Measurements from ENCODE around the gene RAP1GAP2.

The RAP1GAP2 gene

DNA sequence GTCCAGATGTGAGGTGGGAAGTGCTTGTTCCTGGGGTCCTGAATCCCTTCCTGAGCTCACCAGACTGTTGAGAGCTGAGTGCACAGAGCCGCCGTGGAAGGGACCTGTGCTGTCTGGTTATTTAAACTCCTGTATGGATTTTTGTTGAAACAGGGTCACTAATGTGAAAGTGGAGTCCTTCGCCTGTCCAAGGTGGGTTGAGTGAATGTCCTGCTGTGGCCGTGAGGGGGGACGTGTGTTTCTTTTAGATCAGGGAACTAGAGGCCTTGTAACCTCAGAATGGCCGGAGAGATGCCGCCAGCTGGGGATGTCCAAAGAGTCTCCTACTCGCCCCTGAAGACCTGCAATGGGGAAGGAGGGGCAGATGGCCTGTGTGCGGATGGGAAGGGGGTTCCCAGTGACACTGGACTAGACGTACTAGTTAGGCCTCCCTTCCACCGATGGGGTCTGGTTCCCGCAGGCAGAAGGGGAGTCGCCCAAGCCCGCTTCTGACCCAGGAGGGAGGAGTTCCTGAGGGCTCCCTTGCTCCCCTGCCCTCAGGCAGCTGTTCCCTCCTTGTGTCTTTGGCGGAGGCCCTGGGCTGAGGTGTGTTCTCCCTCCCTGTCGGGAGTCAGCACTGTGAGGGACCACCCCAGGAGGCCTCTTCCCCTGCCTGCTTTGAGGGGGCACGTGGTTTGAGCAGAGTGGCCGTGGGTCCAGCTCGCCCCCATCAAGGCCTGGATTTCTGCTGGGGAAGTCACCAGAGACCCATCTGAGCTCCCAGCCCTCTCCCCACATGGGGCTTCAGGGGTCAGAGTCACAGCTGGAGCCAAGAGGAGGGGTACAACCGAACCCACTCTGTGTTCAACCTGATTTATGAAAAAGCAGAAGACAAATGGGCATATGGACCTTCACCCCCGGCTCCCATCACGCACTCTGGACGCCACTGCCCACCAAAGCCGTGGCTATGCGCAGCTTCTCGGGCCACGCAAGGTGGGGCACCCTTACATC lies 236.3 kb downstream of the RAP1GAP2 start:
- DNase-seq = no peak
- H3K27me3 ChIP-seq (replicated peaks) = no peaks in the 10 kb centered on the region
- TF ChIP-seq, protein P1, sequence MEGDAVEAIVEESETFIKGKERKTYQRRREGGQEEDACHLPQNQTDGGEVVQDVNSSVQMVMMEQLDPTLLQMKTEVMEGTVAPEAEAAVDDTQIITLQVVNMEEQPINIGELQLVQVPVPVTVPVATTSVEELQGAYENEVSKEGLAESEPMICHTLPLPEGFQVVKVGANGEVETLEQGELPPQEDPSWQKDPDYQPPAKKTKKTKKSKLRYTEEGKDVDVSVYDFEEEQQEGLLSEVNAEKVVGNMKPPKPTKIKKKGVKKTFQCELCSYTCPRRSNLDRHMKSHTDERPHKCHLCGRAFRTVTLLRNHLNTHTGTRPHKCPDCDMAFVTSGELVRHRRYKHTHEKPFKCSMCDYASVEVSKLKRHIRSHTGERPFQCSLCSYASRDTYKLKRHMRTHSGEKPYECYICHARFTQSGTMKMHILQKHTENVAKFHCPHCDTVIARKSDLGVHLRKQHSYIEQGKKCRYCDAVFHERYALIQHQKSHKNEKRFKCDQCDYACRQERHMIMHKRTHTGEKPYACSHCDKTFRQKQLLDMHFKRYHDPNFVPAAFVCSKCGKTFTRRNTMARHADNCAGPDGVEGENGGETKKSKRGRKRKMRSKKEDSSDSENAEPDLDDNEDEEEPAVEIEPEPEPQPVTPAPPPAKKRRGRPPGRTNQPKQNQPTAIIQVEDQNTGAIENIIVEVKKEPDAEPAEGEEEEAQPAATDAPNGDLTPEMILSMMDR (IDR thresholded peaks at IDR 0.05; ENCODE audit: low read depth, low read length, missing control alignments) = no peak
- H3K4me3 ChIP-seq (ENCODE audit: low read depth, low read length) = no peak overlapping the region
- H3K27ac ChIP-seq = no peak overlapping the region
- no peaks in the 10 kb centered on the region for H3K36me3 ChIP-seq (replicated peaks)
- in situ Hi-C loops (cut with HindIII; ENCODE audit: low pct_ligation_motif_present, low sequenced_read_pairs) = no loop called here

DNA sequence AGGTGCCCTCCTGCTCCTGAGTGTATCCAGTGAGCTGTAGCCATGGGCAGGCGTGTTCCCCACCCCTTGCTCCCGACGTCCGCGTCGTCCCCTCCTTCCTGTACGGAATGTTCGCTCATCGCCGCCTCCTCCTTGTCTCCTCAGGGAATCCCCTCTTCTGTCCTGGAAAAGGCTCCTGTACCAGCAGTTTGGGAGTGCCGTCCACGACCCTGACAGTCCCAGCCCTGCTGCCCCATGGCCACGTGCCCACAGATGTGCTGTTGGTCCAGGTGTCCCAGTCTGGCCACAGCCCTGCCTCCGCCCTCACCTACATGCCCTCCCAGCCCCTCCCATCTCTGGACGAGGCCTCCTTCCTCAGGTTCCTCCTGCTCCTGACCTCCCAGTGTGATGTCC lies 237.0 kb downstream of the RAP1GAP2 start:
- in situ Hi-C loops (cut with HindIII; ENCODE audit: low pct_ligation_motif_present, low sequenced_read_pairs) = no loop called here
- no peak for DNase-seq
- Histone ChIP-seq H3K36me3 (replicated peaks) (no peaks in the 10 kb centered on the region), H3K27me3 (replicated peaks) (no peaks in the 10 kb centered on the region), H3K27ac (no peak overlapping the region), H3K4me3 (ENCODE audit: low read depth, low read length) (no peak overlapping the region)
- TF ChIP-seq, protein P1 (IDR thresholded peaks at IDR 0.05; ENCODE audit: low read depth, low read length, missing control alignments) = no peak

DNA sequence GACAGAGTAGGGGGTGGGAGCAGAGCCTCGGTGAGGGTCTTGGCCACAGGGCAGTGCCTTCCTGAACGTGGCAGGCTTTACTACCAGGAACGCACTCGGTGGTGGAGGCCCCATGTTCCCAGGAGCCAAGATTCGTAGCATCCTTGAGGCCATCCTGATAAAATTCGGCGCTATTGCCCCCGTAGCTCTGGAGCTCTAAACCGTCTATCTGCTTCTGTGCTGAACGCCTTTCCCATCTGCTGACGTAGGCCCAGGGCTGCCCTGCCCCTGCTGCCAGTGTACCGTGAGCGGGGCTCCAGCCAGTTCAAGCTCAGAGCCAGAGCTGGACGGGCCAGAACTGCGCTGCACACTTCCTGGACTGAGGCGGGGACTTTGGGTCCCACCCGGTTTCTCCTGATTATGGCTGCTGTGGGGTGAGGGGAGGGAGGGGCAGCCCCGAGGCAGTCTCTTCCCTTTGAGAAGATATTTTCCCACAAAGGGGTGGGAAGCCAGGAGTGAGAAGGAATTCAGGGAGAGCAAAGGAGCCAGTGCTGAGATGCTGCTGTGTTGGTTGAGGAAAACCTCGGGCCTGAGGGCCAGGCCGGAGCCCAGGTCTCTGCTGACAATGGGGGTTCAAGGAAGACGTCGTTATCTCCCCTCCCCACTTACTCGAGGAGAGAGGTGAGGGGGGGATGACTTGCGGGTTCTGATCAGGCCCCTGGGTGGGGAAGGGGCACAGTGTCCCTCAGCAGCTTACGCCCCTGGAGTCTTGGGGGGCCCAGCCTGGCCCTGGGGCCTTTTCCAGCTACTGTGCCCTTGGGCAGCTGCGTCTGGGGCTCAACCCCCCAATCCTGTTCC lies 237.7 kb downstream of the RAP1GAP2 start:
- no peak for DNase-seq
- TF ChIP-seq, protein P1 (IDR thresholded peaks at IDR 0.05; ENCODE audit: low read depth, low read length, missing control alignments) = no peak
- in situ Hi-C loops (cut with HindIII; ENCODE audit: low pct_ligation_motif_present, low sequenced_read_pairs) = no loop called here
- no peak overlapping the region for H3K4me3 ChIP-seq (ENCODE audit: low read depth, low read length)
- H3K36me3 ChIP-seq (replicated peaks) = no peaks in the 10 kb centered on the region
- H3K27ac ChIP-seq = no peak overlapping the region
- no peaks in the 10 kb centered on the region for H3K27me3 ChIP-seq (replicated peaks)

DNA sequence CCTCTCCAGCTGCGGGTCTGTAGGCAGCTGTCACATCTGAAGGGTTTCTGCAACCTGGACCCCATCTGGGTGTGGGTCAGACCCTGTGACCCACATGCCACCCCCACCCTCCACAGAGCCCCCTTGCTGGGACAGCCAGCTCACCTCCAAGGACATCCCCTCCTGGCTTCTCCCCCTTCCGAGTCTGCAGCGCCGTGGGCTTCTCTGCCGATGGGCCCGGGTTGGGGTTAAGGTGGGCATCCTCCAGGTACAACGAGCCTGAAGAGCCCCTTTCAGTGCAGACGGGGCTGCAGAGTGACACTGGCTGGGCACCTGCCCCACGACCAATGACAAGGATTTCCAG lies 238.3 kb downstream of the RAP1GAP2 start:
- DNase-seq = no peak
- H3K4me3 ChIP-seq (ENCODE audit: low read depth, low read length) = no peak overlapping the region
- in situ Hi-C loops (cut with HindIII; ENCODE audit: low pct_ligation_motif_present, low sequenced_read_pairs) = no loop called here
- H3K27me3 ChIP-seq (replicated peaks) = no peaks in the 10 kb centered on the region
- no peak overlapping the region for H3K27ac ChIP-seq
- TF ChIP-seq, protein P1 (IDR thresholded peaks at IDR 0.05; ENCODE audit: low read depth, low read length, missing control alignments) = no peak
- no peaks in the 10 kb centered on the region for H3K36me3 ChIP-seq (replicated peaks)

DNA sequence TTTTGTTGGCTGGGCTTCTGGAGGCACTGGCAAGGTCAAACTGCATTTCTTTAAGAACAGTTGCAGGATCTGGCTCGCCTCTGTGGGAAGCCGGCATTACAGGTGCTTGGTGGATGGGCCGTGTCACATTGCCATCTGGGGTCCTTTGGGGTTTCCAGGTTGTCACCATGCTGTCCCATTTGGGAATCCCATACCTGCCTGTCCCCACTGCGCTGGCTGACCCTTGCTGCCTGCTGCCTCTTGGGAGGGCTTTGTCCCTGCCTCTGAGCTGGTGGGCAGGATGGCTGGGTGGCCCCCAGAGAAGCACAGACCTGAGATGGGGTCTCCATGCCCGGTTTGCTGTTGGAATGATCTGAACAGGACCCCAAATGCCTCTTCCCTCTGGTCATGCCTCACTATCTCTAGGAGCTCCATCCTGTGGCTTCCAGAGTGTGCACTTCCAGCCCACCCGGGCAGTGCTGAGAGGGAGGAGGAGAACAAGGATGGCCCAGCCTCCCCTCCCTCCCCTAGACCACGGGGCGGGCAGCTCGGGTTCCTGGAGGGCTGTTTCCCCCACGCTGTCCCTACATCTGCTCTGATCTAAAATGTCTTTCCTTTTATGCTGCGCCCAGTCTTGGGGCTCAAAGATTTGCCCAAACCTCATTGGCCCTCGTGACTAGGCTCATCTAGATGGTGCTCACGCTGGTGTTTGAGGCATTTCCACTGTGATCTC lies 239.2 kb downstream of the RAP1GAP2 start:
- in situ Hi-C loops (cut with HindIII; ENCODE audit: low pct_ligation_motif_present, low sequenced_read_pairs) = no loop called here
- DNase-seq = no peak
- Histone ChIP-seq H3K27ac (no peak overlapping the region), H3K36me3 (replicated peaks) (no peaks in the 10 kb centered on the region), H3K27me3 (replicated peaks) (no peaks in the 10 kb centered on the region), H3K4me3 (ENCODE audit: low read depth, low read length) (no peak overlapping the region)
- TF ChIP-seq, protein P1 (IDR thresholded peaks at IDR 0.05; ENCODE audit: low read depth, low read length, missing control alignments) = no peak
